ENCODE data around the gene SUN5.

Gene SUN5

DNA sequence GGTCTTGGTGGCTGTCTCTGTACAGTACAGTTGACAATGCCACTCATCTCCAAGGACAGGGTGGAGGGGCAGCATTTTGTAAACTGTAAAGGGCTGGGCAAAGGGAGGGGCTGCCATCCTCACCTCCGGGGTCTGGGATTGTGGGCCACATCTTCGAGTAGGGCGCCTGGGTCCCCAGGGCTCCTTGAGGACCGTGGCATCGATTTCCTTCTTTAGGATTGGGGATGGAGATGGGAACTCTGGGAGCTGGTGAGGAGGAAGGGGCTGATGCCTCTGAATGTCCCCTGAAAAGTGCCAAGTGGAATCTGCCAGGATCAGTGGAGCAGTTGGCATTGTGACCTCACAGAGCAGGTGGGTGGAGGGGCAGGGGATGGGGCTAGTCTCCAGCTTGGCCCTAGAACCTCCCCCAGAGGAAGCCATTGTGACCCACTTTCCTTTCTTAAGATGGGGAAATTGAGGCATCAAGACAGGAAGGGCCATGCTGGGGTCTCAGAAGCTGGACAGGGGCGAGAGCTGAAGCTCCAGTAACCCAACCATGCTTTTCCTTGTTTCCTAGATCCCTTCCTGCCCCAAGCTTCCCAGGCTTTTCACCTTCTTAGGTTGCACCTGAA is at the start of gene SUN5:
SUN5 (minus strand) TSS at position 293 of the 611 bp plus-strand sequence; CDS start at position 200, 93 bp downstream.
- no peak for TF ChIP-seq CTCF (IDR thresholded peaks at IDR 0.05)

- no peak for TF ChIP-seq CTCF (IDR thresholded peaks at IDR 0.05)
Measured at GRCh38 chr20:33053291-33054106, 49.3 kb upstream of the SUN5 start, which contains the start of gene BPIFB3. TSS of gene BPIFB3 (plus strand) at chr20:33053903. CDS start at chr20:33055436, 1,533 bp downstream.

DNA sequence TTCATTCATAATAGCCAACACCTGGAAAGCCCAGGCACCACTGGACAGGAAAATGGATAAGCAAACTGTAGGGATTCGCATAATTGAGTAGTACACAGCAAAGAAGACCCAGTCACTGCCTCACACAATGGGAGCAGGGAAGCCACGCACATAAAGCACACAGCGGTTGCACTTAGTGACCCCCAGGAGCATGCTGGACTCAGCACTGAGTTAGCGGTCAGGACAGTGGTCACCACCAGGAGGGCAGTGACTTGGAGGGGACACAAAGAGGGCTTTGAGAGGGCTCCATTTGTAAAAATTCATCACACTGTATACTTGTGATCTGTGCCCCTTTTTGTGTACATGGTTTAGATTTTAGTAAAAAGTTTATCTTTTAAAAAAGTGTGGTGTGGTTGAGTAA is 47.1 kb upstream of the SUN5 start:
- TF ChIP-seq CTCF (IDR thresholded peaks at IDR 0.05): no peak

GRCh38 chr20:33046412-33046811 is 42.2 kb upstream of the SUN5 start:
- TF ChIP-seq CTCF (IDR thresholded peaks at IDR 0.05): no peak

- TF ChIP-seq CTCF (IDR thresholded peaks at IDR 0.05): no peak
Measured at GRCh38 chr20:33043731-33044181, 39.5 kb upstream of the SUN5 start.

DNA sequence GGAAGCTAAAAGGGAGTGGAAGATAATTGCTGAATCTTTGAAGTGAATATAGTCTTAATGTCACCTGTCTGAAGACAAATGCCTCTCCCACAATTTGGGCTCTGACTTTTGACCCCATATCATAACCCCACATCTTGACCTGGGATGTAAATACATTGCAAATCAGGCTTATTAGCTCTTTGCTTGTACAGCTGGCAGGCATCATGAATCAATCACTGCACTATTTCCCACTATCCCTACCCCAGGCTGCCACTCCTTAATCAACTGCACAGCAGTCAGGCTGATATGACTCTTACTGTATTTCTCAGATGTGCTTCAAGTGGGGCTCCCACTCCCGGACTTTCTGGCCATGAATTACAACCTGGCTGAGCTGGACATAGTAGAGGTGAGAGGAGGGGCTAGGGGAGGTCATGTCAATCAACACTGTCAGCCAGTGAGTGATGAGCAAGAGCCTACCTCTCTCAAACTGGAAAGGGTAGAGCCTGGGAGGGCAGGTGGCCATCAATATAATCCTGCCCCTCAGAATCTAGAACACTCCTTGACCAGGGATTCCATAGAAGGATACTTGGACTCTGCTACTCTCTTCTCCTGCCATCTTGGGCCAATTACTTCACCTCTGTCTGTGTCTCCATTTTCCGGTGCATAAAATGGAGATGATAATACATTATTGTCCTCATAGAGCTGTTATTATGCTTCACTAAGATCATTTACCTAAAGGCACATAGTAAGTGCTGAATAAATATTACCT is 38.9 kb upstream of the SUN5 start:
- TF ChIP-seq CTCF (IDR thresholded peaks at IDR 0.05): no peak

GRCh38 chr20:33042430-33042829 is 38.2 kb upstream of the SUN5 start:
- no peak for TF ChIP-seq CTCF (IDR thresholded peaks at IDR 0.05)
